IPS-NIHi7 (cell line): ENCODE measurements around the gene CFAP74.
A peak's percentile ranks its signal among the peaks of the same experiment; 100 is the strongest.

Experiments
- DNase-seq: peaks from one replicate; pipeline ENCODE4 v3.0.0; 2012; ENCODE audit warnings: mixed read lengths; ENCODE audit errors: extremely low spot score

CFAP74 gene

GRCh38 chr1:2003541-2004131, at the start of gene CFAP74:
Gene CFAP74 (minus strand): TSS chr1:2003786. CDS start chr1:1990956, 12,830 bp downstream.
- peak; percentile 97 for DNase-seq

GRCh38 chr1:2053217-2053616, 49.6 kb upstream of the CFAP74 start:
- no peak for DNase-seq

- DNase-seq: no peak
Observed at GRCh38 chr1:2052756-2053155, 49.2 kb upstream of the CFAP74 start.

GRCh38 chr1:2052054-2052679, 48.6 kb upstream of the CFAP74 start:
- no peak for DNase-seq

- DNase-seq: no peak
Observed at GRCh38 chr1:2050793-2051682, 47.5 kb upstream of the CFAP74 start.

- DNase-seq: no peak
Observed at GRCh38 chr1:2050461-2050792, 46.8 kb upstream of the CFAP74 start.

- DNase-seq: peak; percentile 98
Observed at GRCh38 chr1:2049718-2050431, 46.3 kb upstream of the CFAP74 start, which contains the start of gene PRKCZ. Gene PRKCZ (plus strand): TSS chr1:2050411. CDS start chr1:2050631, 220 bp downstream.

- peak; percentile 84 for DNase-seq
Observed at GRCh38 chr1:2049225-2049717, 45.7 kb upstream of the CFAP74 start.

GRCh38 chr1:2047749-2048729, 44.5 kb upstream of the CFAP74 start:
- DNase-seq: no peak

- no peak for DNase-seq
Observed at GRCh38 chr1:2046953-2047748, 43.6 kb upstream of the CFAP74 start.

GRCh38 chr1:2046174-2046917, 42.8 kb upstream of the CFAP74 start:
- DNase-seq: peak; percentile 88

- DNase-seq: no peak
Observed at GRCh38 chr1:2045468-2046173, 42.0 kb upstream of the CFAP74 start.

GRCh38 chr1:2044510-2045319, 41.1 kb upstream of the CFAP74 start:
- peak; percentile 86 for DNase-seq

- DNase-seq: no peak
Observed at GRCh38 chr1:2043886-2044285, 40.3 kb upstream of the CFAP74 start.

- DNase-seq: no peak
Observed at GRCh38 chr1:2042830-2043773, 39.5 kb upstream of the CFAP74 start.

GRCh38 chr1:2041887-2042286, 38.3 kb upstream of the CFAP74 start:
- DNase-seq: no peak
